GM18858 (cell line): ENCODE measurements around the gene LSM4.

Source experiments
- ATAC-seq: cut with Tn5 transposase; IDR thresholded peaks from one replicate; pipeline ENCODE4 v1.9.1; 2021; ENCODE audit not compliant: unreplicated experiment

Gene LSM4

GRCh38 chr19:18292810-18293641 is 29.9 kb downstream of the LSM4 start:
- no peak for ATAC-seq

GRCh38 chr19:18292462-18292809 is 30.4 kb downstream of the LSM4 start:
- no peak for ATAC-seq

- no peak for ATAC-seq
Measured at GRCh38 chr19:18291590-18292461, 31.1 kb downstream of the LSM4 start.

GRCh38 chr19:18291019-18291524 is 31.8 kb downstream of the LSM4 start:
- ATAC-seq = no peak

DNA sequence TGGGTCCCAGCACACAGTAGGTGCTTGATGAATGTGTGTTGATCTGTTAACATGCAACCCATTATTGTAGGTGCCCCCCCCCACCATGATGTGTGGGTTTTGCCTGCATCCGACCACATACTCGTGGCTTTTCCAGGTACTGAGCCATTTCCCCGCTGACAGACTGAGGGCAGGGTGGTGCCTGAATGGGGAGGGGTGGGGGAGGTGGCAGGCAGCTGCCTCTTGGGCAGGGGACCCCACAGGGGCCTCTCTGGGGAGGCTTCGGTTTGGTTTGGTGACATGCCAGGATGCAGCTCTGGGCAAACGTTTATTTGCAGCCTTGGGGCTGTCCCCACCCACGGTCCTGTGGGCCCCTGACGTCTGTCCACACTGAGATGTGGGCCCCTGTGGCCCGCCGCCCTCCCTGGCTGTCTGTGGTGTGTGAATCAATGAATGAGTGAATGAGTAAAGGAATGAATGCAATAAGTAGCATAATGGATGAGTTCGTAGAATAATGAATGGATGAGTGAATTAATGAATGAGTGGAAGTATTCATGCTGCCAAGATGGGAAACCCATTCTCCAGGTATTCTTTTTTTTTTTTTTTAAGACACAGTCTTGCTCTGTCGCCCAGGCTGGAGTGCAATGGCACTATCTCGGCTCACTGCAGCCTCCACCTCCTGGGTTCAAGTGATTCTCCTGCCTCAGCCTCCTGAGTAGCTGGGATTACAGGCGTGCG is 32.4 kb downstream of the LSM4 start:
- no peak for ATAC-seq

GRCh38 chr19:18289471-18290301 is 33.2 kb downstream of the LSM4 start:
- no peak for ATAC-seq

DNA sequence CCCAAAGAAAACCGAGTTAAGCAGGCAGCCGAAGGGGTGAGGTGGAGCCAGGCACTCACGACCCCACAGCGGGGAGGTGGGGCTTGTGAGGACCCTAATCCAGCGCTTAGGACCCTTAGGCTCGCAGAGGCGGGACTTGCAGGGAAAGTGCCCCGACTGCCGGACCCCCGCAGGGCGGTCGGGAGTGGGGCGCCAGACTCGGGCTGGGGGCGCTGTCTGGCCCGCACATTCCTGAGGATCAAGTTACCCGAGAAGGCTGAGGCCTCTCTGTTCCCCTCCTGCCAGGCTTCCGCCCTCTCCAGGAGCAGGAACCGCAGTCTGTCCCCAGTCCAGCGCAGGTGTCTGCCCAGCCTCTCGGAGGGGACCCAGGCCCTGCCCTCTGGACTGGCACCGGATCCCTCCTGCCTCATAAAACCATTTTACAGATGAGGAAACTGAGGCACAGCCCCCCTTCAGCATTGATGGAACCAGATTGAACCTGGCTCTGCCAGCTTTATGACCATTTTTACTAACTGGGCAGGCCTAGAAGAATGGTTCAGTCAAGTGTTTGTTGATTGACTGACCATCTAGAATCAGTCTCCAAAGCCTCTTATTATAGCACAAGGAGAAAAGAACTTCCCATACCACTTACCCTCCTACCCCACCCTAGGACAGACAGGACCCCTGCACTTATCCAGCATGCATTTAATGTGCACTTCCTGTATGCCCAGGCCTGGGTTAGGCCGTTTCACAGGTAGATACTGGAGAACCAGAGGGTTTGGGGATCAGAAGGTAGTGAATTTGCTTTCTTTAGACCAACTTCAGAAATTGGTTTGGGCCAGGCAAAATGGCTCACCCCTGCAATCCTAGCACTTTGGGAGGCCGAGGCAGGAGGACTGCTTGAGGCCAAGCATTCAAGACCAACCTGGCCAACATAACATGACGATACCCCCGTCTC is 34.8 kb downstream of the LSM4 start:
- ATAC-seq = no peak

GRCh38 chr19:18286973-18287635 is 35.8 kb downstream of the LSM4 start:
- no peak for ATAC-seq

DNA sequence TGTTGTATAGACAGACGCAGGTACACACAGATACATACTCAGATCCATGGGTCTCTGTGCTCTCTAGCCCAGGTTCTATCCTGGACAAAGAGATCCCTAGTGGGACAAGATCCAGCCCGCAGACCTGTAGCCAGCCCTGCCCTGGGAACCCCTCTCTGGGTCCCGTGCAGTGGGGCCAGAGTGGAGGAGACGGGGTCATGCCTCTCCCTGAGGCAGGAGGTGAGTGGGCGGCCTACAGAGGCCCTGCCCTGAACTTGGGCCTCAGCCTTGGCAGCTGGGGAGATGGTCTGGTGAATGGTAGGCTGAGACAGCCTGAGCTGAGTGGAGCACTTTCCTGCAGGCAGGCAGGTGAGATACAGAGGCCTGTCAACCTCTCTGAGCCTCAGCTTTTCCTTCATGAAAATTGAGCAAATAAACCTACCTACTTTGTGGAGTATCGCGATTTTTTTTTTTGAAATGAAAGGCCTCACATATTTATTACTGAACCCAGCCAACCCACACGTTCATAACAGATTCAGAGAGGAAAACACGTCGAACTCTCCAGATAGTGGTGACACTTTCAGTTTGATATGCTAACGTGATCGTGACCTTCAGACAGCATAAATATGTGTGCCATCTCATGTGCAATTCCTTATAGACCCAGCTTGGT is 38.0 kb downstream of the LSM4 start:
- ATAC-seq = no peak

GRCh38 chr19:18283338-18283737 is 39.5 kb downstream of the LSM4 start:
- ATAC-seq = no peak

- ATAC-seq = no peak
Measured at GRCh38 chr19:18282788-18283141, 40.1 kb downstream of the LSM4 start.

- no peak for ATAC-seq
Measured at GRCh38 chr19:18282021-18282787, 40.7 kb downstream of the LSM4 start.

DNA sequence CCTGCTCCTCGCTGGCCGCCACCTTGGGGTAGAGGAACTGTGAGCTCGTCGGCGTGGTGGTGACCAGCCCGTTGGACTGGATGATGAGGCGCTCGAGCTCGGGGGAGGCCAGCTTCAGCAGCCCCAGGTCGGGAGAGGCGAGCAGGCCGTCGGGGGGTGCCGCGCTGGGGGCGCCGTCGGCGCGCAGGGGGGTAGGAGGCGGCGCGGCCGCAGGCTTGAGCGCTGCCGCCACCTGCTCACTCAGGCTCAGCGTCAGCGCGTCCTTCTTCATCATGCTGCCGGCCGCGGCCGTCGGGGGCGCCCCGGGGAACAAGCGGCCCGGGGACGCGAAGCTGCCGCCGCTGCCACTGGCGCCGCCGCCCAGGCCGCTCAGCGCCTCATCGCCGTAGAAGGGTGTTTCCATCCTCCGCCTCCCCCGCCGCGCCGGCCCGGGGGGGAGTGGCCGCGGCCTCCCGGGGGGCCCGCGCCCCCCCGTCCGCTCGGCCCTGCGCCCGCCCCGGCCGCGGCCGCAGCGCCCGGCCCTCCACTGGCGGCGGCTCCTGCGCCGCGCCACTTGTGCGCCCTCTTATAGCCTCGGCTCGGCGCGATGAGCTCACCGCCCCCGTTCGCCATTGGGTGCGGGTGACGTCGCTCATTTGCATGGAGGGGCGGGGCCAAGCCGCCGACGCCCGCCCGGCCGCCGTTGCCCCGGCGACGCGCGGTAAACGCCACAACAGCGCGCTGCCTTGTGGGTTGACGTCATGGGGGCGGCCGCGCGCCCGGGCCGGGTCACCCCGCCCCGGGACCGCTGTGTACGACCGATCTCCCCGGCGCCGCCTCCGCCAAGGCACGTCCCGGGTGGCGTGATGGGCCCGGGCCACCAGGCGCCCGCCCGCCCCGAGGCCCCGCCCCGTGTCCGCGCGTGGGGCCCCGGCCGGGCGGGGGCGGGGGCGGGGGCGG is 41.5 kb downstream of the LSM4 start, which contains the start of gene JUND:
JUND (minus strand) TSS at position 541 of the 939 bp plus-strand sequence; CDS start at position 403, 138 bp downstream.
- ATAC-seq = peak; percentile 45

DNA sequence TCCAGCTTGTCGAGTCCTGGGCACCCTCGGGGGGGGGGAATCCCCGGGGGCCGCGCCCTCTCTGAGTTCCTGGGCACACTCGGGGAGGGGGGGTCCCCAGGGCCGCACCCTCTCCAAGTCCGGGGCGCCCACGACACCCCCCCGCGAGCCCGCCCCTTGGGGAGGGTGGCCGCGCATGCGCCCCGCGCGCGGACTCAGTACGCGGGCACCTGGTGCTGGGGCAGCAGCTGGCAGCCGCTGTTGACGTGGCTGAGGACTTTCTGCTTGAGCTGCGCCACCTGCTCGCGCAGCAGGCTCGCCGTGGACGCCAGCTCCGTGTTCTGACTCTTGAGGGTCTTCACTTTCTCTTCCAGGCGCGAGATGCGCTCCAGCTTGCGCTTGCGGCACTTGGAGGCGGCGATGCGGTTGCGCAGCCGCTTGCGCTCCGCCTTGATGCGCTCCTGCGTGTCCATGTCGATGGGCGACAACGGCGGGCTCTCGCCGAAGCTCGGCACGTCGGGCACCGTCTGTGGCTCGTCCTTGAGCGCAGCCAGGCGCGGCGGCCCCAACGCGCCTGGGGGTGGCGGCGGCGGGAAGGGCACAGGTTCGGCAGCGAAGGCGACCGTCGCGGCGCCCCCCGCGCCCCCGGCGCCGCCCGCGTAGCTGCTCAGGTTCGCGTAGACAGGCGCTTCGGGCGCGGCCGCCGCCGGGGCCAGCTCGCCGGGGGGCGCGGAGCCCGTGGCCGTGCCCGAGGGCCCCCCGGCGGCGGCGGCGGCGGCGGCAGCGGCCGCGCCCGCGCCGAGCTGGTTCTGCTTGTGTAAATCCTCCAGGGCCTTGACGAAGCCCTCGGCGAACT is 42.4 kb downstream of the LSM4 start:
- no peak for ATAC-seq

DNA sequence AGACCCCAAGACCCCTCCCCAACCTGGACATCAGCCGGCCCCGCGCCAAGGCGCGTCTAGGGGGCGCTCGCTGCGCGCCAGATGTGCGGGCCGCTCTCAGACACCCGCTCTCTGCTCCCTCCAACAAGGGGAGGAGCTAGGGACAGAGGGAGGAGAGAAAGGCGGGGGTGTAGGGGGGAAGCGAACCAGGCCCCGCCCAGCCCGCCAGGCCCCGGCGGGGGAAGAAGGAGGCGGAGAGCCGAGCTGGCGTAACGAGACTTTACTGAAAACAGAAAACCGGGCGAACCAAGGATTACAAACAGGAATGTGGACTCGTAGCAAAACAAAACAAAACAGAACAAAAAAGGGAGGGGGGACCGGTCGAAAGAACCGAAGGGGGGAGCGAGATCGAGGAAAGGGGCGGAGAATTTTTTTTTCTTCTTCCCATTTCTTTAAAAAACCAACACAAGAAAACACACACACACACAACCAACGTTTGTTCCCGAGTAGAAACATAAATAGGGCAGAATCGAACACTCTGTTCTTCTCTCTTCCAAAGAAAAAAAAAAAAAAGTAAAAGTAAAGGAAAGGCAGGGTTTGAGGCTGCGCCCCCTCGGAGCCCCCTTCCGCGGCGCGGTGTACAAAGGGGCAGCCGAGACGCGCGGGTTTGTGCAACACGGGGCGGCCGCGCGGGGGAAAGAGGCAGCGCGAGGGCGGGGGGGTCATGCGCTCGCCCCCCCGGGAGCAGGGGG is 43.2 kb downstream of the LSM4 start:
- no peak for ATAC-seq
